GM19455 (cell line): ENCODE measurements around the gene ODF2.
A peak's percentile ranks its signal among the peaks of the same experiment; 100 is the strongest.
"Not testable (repeated sequence)": the region's sequence is repeated elsewhere in the genome, so short reads cannot be mapped to it uniquely, and the experiment has no call there.

Experiments
- ATAC-seq: cut with Tn5 transposase; IDR thresholded peaks from one replicate; pipeline ENCODE4 v1.9.1; 2021; ENCODE audit not compliant: unreplicated experiment

ODF2 gene

DNA sequence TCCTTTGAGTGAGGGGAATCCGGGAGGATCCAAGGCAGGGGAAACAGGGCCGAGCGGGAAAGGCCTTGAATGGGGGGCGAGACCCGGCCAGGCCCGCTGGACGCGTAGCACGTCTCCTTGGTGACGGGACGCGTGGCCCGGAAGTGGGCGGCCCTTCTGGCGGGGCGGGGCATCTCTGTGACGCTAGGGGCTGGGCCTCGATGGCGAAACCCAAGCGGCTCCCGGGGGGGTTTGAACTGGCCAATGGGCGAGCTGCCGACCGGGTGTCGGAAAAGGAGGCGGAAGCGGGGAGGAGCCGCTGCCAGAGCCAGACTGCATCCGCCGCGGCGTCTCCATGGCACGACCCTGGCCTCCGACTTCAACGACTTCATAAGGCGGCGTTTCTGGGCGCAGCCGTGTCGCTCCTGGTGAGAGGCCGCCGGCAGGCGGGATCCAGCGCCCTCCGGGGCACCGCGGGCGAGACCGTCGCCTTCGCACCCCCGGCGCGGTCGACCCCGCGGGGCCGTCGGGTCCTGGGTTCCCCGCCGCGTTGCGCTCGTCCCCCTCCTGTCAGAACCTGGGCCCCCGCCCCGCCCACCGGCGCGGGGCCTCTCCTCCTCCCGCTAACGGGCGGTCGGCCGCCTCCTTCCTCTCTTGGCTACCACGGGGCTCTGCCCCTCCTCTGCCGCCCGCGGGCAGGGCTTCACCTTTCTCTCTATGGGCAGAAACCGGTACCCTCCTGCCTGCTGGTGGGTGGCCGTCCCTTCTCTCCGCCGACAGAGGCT lies at the start of gene ODF2:
ODF2 (plus strand) TSS at position 158 of the 764 bp plus-strand sequence; CDS start at position 244, 86 bp downstream.
- ATAC-seq = peak; percentile 80

DNA sequence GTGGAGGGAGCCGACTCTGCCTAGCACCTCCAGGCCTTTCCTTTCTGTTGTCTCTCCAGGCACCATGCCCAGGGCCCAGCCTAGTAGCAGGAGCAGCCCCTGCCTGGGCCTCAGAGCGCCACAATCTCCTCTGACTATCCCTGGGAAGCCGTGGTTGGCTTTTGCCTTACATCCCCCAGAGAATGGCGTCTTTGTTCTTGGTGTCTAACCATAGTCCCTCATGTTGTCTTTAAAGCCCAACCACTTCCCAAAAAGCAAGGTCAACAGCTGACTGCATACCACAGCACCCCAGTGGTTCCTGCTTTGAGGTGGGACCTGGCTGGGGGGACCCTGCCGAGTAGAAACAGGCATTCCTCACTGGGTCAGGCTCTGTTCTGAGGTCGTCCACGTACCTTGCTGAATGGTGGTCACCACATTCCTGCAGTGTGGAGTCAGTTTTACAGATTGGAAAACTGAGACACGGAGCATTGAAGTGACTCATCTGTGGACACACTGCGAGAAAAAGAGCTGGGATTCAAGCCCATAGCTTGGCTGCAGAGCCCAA lies 48.9 kb upstream of the ODF2 start:
- no peak for ATAC-seq

DNA sequence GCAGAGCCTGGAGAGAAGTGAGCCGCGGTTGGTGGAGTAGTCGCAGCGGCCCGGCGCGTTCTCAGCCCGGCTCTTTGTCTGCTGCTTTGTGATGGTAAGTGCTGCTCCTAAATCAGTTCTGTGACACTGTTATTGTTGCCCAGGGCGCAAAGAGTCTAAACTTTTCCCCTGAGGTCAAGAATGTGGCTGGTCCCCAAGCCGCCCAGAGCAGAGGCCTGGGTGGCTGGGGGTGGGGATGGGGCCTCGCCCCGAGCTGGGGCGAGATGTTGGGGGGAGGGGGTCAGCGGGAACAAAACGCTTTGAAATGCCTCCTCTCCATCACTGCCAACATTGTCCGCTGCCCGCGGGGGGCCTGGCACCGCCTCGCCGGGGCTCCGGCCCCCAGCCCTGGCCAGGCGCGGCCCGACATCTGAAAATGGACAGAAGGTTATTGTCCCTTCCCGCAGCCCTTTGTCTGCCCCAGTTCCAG lies 46.8 kb upstream of the ODF2 start:
- no peak for ATAC-seq

DNA sequence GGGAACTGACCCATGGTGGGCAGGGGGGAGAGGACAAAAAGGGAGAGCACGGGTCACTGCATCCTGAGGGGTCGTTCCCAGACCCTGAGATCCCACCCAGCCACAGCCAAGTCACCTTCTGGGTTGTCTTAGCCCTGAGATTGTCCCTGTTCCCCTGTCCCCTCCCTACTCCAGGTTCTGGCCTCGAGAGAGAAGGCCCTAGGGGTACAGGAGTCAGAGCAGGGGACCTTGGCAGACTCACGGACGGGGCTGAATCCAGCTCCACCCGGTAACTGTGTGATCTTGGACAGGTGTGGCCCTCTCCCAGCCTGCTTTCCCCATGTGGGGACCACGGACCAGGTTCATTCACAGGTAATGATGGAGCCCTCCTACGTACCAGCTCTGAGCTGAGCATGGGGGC lies 46.4 kb upstream of the ODF2 start:
- ATAC-seq = no peak

DNA sequence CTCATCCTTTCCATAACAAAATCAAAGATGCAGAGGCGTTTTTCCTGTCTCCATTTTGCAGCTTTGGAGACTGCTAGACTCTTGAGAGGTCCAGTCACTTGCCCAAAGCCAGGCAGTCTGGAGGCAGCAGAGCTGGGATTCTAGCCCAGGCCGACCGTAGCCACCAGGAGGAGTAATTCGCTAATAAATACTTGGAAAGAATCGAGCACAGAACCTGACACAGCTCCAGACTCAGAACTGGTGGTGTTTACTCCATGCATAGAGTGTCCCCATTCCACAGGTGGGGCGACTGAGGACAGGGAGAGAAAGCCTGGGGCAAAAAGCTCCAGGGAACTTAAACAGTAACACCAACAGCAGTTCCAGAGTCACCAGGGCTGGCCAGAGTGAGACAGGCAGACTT lies 45.8 kb upstream of the ODF2 start:
- ATAC-seq = no peak

DNA sequence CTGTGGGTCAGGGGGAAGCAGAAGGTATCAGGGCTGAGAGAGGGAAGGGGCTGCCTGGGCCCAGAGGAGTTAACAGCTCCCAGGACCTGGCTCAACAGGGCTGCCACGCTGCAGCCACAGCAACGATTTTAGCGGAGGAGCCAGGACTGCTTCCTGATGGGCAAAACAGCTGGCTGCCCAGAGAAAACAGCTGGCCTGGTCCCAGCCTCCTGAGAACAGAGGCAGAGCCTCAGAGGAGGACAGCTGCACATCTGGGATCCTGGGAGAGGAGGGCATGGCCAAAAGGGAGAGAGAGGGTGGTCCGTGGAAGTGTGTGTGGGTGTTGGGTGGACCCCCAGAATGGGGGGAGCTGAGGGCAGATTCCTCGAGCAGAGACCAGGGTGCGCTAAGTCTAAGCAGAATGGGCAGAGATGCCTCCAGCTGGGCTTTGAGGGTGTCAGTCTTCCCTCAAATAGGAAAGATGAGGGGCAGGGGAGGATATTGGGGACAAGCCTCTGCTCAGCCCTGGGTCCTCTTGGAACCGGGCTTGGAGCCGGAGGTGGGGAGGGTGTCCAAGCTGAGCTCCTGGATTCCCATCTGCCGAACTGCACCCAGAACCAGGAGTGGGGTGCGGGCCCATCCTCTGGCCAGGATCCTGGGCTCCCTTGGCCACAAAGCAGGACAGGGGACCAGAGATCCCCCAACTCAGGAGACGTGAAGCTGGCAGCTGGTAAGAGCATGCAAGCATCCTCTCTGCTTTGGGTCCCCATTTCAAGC lies 44.3 kb upstream of the ODF2 start:
- ATAC-seq = no peak

DNA sequence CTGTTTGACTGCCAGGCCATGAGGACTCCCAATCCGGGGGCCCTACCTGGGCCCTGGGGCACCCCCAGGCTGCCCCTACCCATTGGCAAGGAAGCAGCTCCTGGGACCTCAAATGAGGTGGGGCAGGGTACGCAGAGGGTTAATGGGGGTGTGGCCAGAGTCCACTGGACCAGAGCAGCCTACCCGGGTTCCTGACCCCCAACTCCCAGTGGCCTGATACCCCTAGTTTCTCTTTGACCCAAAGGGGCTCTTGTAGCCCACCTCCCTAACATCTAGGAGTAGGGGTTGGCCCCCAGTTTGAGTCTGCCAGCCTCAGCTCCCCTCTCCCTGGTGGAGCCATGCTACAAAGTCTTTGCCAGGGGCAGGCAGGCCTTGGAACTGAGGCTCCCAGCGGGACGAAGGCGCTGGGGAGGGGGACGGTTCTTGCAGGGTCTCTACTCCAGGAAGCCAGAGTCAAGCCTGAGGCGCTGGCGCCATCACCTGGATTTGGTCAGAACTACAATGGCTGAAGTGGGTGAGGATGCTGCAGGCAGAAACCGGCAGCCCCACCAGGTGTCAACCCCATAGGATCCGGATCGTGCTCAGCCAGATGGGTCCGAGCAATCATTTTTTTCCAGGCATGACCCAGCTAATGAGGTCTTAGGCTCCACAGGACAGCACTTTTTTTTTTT lies 43.6 kb upstream of the ODF2 start:
- no peak for ATAC-seq

DNA sequence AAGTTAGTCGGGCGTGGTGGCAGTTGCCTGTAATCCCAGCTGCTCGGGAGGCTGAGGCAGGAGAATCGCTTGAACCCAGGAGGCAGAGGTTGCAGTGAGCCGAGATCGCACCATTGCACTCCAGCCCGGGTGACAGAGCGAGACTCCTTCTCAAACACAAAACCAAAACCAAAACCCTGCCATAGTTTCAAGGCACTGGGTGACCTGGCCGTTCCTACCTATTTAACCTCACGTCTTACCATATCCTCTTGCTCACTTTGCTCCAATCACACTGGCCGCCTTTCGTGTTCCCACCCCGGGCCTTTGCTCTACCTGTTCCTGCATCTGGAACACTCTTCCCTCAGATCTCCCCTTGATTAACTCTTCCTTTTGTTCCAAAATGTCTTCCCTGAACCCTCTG lies 42.1 kb upstream of the ODF2 start:
- not testable (repeated sequence) for ATAC-seq

DNA sequence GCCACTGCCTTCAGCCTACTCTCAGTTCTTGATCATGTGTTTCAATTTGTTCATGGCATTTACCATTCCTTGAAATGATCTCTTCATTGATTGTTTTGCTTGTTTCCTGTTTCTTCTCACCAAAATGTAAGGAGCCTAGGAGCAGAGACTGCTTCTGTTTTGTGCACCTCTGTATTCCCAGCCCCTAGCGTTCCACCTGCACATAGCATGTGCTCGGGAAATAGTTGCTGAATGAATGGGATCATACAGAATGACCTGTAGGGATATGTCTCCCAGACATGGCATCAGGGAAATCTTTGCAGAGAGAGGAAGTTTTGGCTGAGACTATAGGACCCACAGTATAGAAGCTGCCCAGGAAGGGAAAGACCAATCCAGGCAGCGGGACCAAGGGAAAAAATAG lies 41.3 kb upstream of the ODF2 start:
- no peak for ATAC-seq

DNA sequence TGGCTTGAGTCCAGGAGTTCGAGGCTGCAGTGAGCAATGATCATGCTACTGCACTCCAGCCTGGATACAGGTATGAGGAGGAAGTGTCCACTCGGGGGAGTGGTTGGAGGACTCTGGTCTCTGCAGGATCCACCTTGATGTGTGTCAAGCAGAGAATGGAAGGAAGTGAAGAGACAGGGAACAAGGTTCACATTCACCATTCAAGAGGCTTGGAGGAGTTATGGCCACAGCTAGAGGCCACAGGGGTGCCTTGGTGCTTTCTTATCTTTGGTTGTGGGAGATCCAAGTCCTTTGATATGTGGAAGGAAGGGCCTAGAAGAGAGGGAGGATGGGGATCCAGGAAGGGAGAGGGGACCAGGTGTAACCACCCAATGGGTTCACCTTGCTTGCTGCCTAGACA lies 40.5 kb upstream of the ODF2 start:
- ATAC-seq = no peak

DNA sequence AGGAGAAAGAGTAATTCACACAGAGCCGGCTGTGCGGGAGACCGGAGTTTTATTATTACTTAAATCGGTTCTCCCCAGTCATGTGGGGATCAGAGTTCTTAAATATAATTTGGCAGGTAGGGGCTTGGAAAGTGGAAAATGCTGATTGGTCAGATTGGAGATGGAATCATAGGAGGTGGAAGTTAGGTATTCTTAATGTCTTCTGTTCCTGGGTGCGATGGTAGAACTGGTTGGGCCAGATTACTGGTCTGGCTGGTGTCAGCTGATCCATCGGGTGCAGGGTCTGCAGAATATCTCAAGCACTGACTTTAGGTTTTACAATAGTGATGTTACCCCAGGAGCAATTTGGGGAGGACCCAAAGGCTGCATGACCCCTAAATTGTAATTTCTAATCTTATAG lies 39.8 kb upstream of the ODF2 start:
- no peak for ATAC-seq

DNA sequence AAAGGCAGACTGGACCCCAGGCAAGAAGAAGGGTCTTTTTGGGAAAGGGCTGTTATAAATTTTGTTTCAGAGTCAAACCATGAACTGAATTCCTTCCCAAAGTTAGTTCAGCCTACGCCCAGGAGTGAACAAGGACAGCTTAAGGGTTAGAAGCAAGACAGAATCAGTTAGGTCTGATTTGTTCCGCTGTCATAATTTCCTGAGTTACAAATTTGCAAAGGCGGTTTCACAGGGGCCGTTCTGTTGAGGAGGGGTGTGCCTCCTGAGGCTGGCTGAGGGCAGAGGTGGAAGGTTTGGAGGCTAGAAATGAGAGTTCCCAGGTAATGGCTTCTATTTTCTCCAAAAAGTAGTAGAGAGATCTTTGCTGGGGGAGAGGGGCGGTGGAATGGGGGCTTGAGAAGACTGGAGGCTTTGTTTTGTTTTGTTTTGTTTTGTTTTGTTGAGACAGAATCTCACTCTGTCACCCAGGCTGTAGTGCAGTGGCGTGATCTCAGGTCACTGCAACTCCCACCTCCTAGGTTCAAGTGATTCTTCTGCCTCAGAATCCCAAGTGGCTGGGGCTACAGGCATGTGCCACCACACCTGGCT lies 39.3 kb upstream of the ODF2 start:
- no peak for ATAC-seq

DNA sequence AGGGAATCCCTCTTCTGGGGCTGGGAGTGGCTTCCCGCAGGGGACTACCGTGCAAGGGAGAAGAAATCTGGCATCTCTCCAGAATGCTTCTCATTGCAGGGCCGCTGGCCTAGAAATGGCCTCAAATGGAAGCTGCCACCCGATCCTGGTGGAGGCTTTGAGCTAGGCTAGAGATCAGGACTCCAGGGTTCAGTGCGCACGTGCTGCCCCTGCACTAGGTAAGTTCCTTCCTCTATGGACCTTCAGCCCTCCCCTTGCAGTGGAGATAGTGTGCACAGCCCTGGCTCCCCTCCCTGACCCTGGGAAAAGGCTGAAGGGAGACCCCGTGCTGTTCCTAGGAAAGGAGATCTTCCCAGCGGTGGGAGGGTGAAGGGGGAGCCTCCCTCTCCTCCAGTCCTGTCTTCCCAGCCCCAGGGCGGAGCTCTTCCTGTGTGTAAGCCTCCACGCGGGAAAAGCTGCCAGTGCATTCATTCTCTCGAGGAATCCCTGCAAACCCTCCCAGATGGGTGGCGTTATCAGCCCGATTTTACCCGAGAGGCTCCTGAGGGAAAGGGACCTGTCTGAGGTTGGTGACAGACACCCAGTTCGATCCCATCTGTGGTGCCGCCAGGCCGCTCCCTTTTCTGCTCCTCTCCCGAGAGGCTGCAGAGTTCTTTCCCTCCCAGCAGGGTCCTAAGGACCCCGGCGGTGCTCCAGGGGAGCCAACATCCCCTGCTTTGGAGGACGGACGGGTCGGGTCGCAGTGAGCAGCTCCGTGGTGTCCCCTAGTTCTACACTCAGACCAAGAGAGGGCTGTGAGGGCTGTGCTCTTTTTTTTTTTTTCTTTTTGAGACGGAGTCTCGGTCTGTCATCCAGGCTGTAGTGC lies 36.5 kb upstream of the ODF2 start:
- no peak for ATAC-seq

DNA sequence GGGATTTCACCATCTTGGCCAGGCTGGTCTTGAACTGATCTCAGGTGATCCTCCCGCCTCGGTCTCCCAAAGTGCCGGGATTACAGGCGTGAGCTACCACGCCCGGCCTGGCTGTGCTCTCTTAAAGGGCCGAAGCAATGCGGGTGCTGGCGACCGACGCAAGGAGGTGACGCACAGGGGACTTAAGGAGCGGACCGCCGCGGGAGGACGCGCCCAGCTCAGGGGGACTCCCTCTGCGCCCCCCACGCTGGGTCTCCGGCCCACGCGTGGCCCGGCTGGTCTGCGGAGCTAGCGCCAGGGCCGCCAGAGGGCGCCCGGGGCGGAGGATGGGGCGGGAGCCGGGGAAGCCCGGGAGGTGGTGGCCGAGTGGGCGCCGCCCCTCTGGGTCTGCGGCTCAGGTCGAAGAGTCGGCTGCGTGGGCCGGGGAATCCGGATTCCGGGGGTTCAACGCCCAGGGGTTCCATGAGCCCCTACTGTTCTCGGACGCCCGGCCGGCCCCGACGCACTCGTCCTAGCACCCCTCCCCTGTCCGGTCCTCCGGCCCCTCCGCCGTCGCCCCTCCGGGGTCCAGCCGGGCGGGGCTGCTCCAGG lies 35.7 kb upstream of the ODF2 start:
- peak; percentile 77 for ATAC-seq

DNA sequence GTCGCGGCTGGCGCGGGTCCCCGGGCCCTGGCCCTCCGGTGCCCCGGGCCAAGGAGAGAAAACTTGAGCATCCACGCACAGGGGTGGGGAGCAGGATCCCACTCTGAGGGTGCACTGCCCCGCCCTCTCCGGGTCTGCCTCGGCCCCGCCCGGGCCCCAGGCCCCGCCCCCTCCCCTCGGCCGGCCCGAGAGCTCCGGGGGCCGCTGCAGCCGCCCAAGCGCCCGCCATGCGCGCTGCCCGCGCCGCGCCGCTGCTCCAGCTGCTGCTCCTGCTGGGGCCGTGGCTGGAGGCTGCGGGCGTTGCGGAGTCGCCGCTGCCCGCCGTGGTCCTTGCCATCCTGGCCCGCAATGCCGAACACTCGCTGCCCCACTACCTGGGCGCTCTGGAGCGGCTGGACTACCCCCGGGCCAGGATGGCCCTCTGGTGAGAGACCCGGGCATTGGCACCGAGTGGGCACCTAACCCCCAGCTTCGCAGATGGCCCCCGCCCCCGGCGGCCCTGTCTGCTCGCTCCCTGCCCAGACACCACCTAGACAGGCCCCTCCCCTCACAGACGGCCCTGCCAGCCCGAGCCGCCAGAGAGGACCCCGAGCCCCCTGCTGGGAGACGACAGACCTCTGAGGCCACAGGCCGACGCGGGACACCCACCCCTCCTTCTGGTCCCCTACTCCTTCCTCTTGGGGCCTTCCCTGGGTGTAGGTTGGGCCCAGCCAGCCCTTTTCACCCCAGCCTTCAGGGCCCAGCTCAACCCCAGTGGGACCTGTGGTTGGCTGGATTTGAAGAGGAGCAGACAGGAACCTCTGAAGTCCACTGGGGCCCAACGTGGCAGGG lies 34.9 kb upstream of the ODF2 start, which contains the start of gene CERCAM:
CERCAM (plus strand) TSS at position 207 of the 831 bp plus-strand sequence; CDS start at position 228, 21 bp downstream.
- ATAC-seq = peak; percentile 81

DNA sequence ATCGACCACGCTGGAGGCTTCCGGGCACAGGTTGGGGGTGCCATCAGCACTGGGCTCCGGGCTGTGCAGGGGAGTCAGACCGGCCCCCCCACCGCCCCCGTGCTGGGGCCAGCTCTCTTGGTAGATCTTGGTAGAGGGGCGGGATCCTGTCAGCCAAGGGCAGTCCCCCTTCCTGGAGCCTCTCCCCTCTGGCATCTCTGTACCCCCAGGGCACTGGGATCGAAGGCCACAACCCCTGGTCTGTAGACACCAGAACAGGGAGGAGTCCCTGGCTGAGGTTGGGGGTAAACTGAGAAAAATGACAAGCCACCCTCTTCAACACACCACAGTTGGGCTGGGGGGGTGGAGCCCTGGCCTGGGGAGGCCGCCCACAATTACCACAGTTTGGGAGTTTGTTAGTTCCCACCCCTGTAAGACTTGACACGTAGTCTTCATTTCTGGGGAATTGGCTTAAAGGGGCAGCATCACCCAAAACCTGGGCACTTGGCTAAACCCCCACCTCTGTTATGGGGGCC lies 34.3 kb upstream of the ODF2 start:
- ATAC-seq = no peak

DNA sequence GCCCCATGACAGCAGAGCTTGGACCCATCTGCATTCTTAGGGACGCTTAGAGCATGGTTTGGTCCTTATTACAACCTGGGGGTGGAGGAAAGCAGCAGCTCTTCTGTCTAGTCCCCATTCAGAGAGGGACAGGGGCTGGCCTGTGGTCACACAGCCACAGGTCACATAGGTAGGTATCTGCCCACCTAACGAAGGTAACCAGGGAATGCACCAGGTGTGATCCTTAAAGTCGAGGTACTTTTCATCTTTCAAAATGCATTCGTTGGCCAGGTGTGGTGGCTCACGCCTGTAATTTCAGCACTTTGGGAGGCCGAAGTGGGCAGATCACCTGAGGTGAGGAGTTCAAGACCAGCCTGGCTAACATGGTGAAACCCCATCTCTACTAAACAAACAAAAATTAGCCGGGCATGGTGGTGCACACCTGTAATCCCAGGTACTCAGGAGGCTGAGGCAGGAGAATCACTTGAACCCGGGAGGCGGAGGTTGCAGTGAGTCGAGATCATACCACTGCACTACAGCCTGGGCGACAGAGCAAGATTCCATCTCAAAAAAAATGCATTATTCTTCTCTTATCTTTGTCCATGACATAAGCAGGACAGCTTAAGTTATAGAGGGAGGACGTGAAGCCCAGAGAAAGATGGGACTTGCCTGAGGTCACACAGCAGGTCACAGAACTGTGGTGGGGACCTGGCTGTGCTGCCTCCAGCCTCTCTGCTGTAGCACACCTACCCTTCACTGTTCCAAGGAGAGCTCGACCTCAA lies 33.6 kb upstream of the ODF2 start:
- ATAC-seq = not testable (repeated sequence)

DNA sequence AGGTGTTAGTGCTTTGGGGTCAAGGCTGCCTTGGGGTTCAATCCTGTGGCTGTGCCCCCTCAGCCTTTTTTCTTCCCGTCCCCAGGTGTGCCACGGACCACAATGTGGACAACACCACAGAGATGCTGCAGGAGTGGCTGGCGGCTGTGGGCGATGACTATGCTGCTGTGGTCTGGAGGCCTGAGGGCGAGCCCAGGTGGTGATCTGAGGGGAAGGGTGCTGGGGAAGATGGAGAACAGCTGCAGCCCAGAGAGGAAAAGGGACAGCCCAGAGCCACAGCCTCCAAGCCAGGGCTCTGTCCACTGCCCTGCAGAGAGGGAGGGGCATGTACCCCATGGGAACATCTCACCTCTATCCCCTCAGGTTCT lies 33.0 kb upstream of the ODF2 start:
- no peak for ATAC-seq
